OCI-LY1 (cell line): Measurements from ENCODE around the gene CREB5.

Source experiments
- H2AFZ ChIP-seq: fragments of 200-600 bp; sonication (generic), shearing (Covaris generic); 2 replicates; pipeline ENCODE4 v1.6.0; 2014; ENCODE audit warnings: antibody characterized with exemption, mild to moderate bottlenecking, low read length
- H3F3A ChIP-seq: fragments of 200-600 bp; sonication (generic), shearing (Covaris generic); 2 replicates; pipeline ENCODE4 v1.6.0; 2014; ENCODE audit warnings: mild to moderate bottlenecking, antibody characterized with exemption, low read length, moderate library complexity; ENCODE audit not compliant: insufficient read depth
- H3K27ac ChIP-seq: fragments of 200-600 bp; sonication (generic); 2 replicates; pipeline ENCODE4 v1.5.1; 2014; ENCODE audit warnings: low read length, mixed run types, mild to moderate bottlenecking, low read depth; ENCODE audit not compliant: poor library complexity, severe bottlenecking
- H3K27me3 ChIP-seq: fragments of 200-600 bp; sonication (generic); 2 replicates; pipeline ENCODE4 v1.6.0; 2014; ENCODE audit warnings: antibody characterized with exemption, mild to moderate bottlenecking, low read length, moderate library complexity; ENCODE audit not compliant: insufficient read depth
- H3K36me3 ChIP-seq: fragments of 200-600 bp; sonication (generic); 2 replicates; pipeline ENCODE4 v1.6.1; 2014; ENCODE audit warnings: mild to moderate bottlenecking, antibody characterized with exemption, low read length, moderate library complexity, mixed read lengths; ENCODE audit not compliant: insufficient read depth
- H3K4me1 ChIP-seq: fragments of 200-600 bp; sonication (generic); 2 replicates; pipeline ENCODE4 v1.5.1; 2014; ENCODE audit warnings: mild to moderate bottlenecking, low read length, moderate library complexity; ENCODE audit not compliant: insufficient read depth, severe bottlenecking
- H3K4me2 ChIP-seq: fragments of 200-600 bp; sonication (generic), shearing (Covaris generic); 2 replicates; pipeline ENCODE4 v1.6.1; 2014; ENCODE audit warnings: low read length
- H3K4me3 ChIP-seq: fragments of 200-600 bp; sonication (generic); 2 replicates; pipeline ENCODE4 v1.5.1; 2014; ENCODE audit warnings: low read length, low read depth, mild to moderate bottlenecking, mixed read lengths; ENCODE audit not compliant: poor library complexity, severe bottlenecking
- H3K79me2 ChIP-seq: fragments of 200-600 bp; shearing (Covaris generic); 2 replicates; pipeline ENCODE4 v1.6.1; 2016; ENCODE audit warnings: mixed run types, low read length, mixed read lengths; ENCODE audit not compliant: insufficient read depth
- H3K9ac ChIP-seq: fragments of 200-600 bp; sonication (generic), shearing (Covaris generic); 2 replicates; pipeline ENCODE4 v1.6.1; 2014; ENCODE audit warnings: mild to moderate bottlenecking, low read length, mixed read lengths
- H3K9me2 ChIP-seq: fragments of 200-600 bp; sonication (generic), shearing (Covaris generic); 2 replicates; pipeline ENCODE4 v1.6.1; 2014; ENCODE audit warnings: low read depth, mild to moderate bottlenecking, low read length, mixed read lengths
- H3K9me3 ChIP-seq: fragments of 200-600 bp; shearing (Covaris generic); 2 replicates; pipeline ENCODE4 v1.6.1; 2014; ENCODE audit warnings: low read length, mixed read lengths
- H4K20me1 ChIP-seq: fragments of 200-600 bp; sonication (generic), shearing (Covaris generic); 2 replicates; pipeline ENCODE4 v1.6.0; 2016; ENCODE audit warnings: mild to moderate bottlenecking, low read length; ENCODE audit not compliant: insufficient read depth
- EZH2 ChIP-seq: fragments of 200-600 bp; sonication (generic), shearing (Covaris generic); IDR thresholded peaks from 2 replicates; pipeline ENCODE4 v1.8.0; 2017; ENCODE audit warnings: borderline replicate concordance, mixed run types, mild to moderate bottlenecking, antibody characterized with exemption, low read length, moderate library complexity, mixed read lengths
- TF ChIP-seq, protein P1 (sequence below): fragments of 200-600 bp; sonication (generic), shearing (Covaris generic); IDR thresholded peaks from 2 replicates; pipeline ENCODE4 v1.5.1; 2017; ENCODE audit warnings: mild to moderate bottlenecking, antibody characterized with exemption, low read length, moderate library complexity, mixed read lengths

CREB5 gene

DNA sequence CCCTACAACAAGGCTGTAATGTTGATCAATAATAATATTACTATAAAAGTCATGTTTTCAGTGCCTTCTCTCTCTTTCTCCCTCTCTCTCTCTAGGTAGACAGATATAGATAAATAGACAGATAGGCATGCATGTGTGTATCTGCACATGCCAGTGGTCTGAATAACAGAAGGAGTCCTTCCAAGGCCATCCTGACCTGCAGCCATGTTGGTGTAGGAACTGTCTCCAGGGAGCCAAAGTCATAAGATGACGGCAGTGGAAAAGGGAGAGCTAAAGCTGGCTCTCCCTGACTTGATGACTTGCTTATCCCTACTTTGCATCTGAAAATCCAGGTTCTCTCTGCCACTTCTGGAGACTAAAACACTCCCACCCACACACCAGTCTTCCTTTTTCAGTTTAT is 432.8 kb downstream of the CREB5 start:
- no peak overlapping the region for H2AFZ ChIP-seq
- H3K9me3 ChIP-seq, result no peaks in the 10 kb centered on the region
- no peaks in the 10 kb centered on the region for H3K4me1 ChIP-seq
- H4K20me1 ChIP-seq, result no peaks in the 10 kb centered on the region
- no peaks in the 10 kb centered on the region for H3K36me3 ChIP-seq
- H3K4me3 ChIP-seq, result no peak overlapping the region
- TF ChIP-seq, protein P1, sequence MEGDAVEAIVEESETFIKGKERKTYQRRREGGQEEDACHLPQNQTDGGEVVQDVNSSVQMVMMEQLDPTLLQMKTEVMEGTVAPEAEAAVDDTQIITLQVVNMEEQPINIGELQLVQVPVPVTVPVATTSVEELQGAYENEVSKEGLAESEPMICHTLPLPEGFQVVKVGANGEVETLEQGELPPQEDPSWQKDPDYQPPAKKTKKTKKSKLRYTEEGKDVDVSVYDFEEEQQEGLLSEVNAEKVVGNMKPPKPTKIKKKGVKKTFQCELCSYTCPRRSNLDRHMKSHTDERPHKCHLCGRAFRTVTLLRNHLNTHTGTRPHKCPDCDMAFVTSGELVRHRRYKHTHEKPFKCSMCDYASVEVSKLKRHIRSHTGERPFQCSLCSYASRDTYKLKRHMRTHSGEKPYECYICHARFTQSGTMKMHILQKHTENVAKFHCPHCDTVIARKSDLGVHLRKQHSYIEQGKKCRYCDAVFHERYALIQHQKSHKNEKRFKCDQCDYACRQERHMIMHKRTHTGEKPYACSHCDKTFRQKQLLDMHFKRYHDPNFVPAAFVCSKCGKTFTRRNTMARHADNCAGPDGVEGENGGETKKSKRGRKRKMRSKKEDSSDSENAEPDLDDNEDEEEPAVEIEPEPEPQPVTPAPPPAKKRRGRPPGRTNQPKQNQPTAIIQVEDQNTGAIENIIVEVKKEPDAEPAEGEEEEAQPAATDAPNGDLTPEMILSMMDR, result no peak
- TF ChIP-seq EZH2, result no peak
- no peaks in the 10 kb centered on the region for H3K9me2 ChIP-seq
- no peak overlapping the region for H3K9ac ChIP-seq
- H3K4me2 ChIP-seq, result no peak overlapping the region
- H3K27ac ChIP-seq, result no peak overlapping the region
- peaks cover 13% of the 10 kb centered on the region; the same call in 1 of the 2 replicates for H3K27me3 ChIP-seq
- no peaks in the 10 kb centered on the region for H3K79me2 ChIP-seq
- no peaks in the 10 kb centered on the region for H3F3A ChIP-seq

DNA sequence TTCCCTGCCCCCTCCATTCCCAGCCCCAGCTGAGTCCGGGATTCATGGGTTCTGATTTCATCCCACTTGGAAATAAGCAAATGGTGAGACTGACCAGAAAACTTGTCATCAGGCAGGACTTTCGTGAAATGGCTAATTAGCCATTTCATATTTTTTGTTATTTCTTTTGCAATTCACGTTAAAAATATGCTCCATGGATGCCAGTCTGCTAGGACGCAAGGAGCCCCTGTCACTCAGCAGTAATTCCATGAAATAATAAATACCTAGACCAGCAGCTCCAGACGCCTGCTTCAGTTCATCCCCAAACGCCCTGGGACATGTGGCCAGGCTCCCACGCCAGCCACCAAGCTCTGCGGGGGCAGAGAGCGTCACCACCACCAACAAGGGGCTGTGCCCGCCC is 434.9 kb downstream of the CREB5 start:
- Histone ChIP-seq H2AFZ (no peak overlapping the region), H4K20me1 (no peaks in the 10 kb centered on the region), H3K4me2 (no peak overlapping the region), H3K79me2 (no peaks in the 10 kb centered on the region), H3K4me3 (no peak overlapping the region), H3K27me3 (peaks cover 7% of the 10 kb centered on the region; the same call in 1 of the 2 replicates), H3K4me1 (no peaks in the 10 kb centered on the region), H3F3A (no peaks in the 10 kb centered on the region), H3K9me3 (no peaks in the 10 kb centered on the region), H3K36me3 (no peaks in the 10 kb centered on the region), H3K27ac (no peak overlapping the region), H3K9me2 (no peaks in the 10 kb centered on the region), H3K9ac (no peak overlapping the region)
- TF ChIP-seq, protein P1, result no peak
- TF ChIP-seq EZH2, result no peak

GRCh38 chr7:28847681-28848080 is 435.4 kb downstream of the CREB5 start:
- Histone ChIP-seq H3K4me1 (no peaks in the 10 kb centered on the region), H3K9me2 (no peaks in the 10 kb centered on the region), H3F3A (no peaks in the 10 kb centered on the region), H4K20me1 (no peaks in the 10 kb centered on the region), H3K36me3 (no peaks in the 10 kb centered on the region), H3K79me2 (no peaks in the 10 kb centered on the region), H3K4me2 (no peak overlapping the region), H2AFZ (no peak overlapping the region), H3K9me3 (no peaks in the 10 kb centered on the region), H3K4me3 (no peak overlapping the region), H3K9ac (no peak overlapping the region), H3K27me3 (peaks cover 7% of the 10 kb centered on the region; the same call in 1 of the 2 replicates), H3K27ac (no peak overlapping the region)
- TF ChIP-seq EZH2, result no peak
- TF ChIP-seq, protein P1, result no peak
